HepG2 (cell line): ENCODE data around the gene BNC1. TPM values are rescaled to one million over a fixed set of nuclear protein-coding genes. Genes with fewer than 3 reads are reported as not detected.

ENCODE experiments used
- ATAC-seq: fragments of 200-7000 bp; cut with Tn5 transposase; 3 replicates; pipeline ENCODE4 v1.9.1; 2020; ENCODE audit warnings: mild to moderate bottlenecking, moderate library complexity
- BruUV-seq: library from RNA; stranded (reverse); fragments of 400-500 nt; replicated peaks from 2 replicates; lab custom pipeline; 2021; lab: Mats Ljungman, UMichigan
- CTCF ChIA-PET: fragments of 300-600 bp; formaldehyde crosslinking; extraction: SDS; loops from one replicate; lab custom pipeline; 2021; ENCODE audit warnings: low total read pairs, inconsistent platforms, low intra/inter-chr PET ratio; lab: Yijun Ruan, JAX
- POLR2A ChIA-PET: fragments of 350-600 bp; sonication (Branson Sonifier 250); formaldehyde crosslinking; loops from one replicate; lab custom pipeline; 2020; ENCODE audit warnings: antibody characterized with exemption, inconsistent platforms; lab: Yijun Ruan, JAX
- DNase-seq: peaks from one replicate; pipeline ENCODE4 v3.0.0-alpha.2; 2015; ENCODE audit warnings: low spot score
- FAIRE-seq: peaks from 3 replicates; lab custom pipeline; 2011; peaks lifted over from hg19 to GRCh38; lab: Jason Lieb, UNC
- H2AFZ ChIP-seq: one replicate; pipeline ENCODE4 v1.6.1; 2011; ENCODE audit warnings: low read length, inconsistent platforms
- H3K27ac ChIP-seq: fragments of 300-600 bp; 3 replicates; pipeline ENCODE4 v1.8.0; 2011; ENCODE audit warnings: mixed run types, mild to moderate bottlenecking, mixed read lengths, low read length, inconsistent platforms; ENCODE audit not compliant: insufficient read depth; ENCODE audit errors: extremely low read length
- H3K27me3 ChIP-seq, 2 experiments: fragments of 200-600 bp in 1 of 2; 2 replicates in 1 of 2; 3 replicates in 1 of 2; pipeline versions ENCODE4 v1.6.0 to v1.8.0; 2011; ENCODE audit warnings: low read length in 2 of 2, mild to moderate bottlenecking in 2 of 2, moderate library complexity in 2 of 2, inconsistent platforms in 1 of 2; ENCODE audit not compliant: insufficient read depth in 2 of 2, control insufficient read depth in 1 of 2
- H3K36me3 ChIP-seq, 2 experiments: fragments of 200-600 bp in 1 of 2; replicated peaks in 1 of 2; 2 replicates in 1 of 2; 3 replicates in 1 of 2; pipeline versions ENCODE4 v1.5.1 to v1.8.0; 2011; ENCODE audit warnings: low read length in 2 of 2, inconsistent platforms in 1 of 2; ENCODE audit not compliant: insufficient read depth in 2 of 2, control insufficient read depth in 1 of 2
- H3K4me1 ChIP-seq: 2 replicates; pipeline ENCODE4 v1.5.1; 2012; ENCODE audit warnings: low read length, inconsistent platforms; ENCODE audit not compliant: insufficient read depth
- H3K4me2 ChIP-seq: 2 replicates; pipeline ENCODE4 v1.6.0; 2011; ENCODE audit warnings: low read depth, low read length, inconsistent platforms
- H3K4me3 ChIP-seq, 3 experiments: fragments of 200-600 bp in 1 of 3; sonication (generic), shearing (Covaris generic) in 1 of 3; replicated peaks in 1 of 3; 2 replicates each; pipeline ENCODE4 v1.5.1; 2011 to 2016; ENCODE audit warnings: low read length in 3 of 3, inconsistent platforms in 2 of 3, low read depth in 2 of 3, mild to moderate bottlenecking in 2 of 3, control low read depth in 1 of 3, mixed read lengths in 1 of 3; ENCODE audit not compliant: insufficient read depth in 1 of 3
- H3K79me2 ChIP-seq: one replicate; pipeline ENCODE4 v1.6.1; 2011; ENCODE audit warnings: low read length, inconsistent platforms; ENCODE audit not compliant: insufficient read depth
- H3K9ac ChIP-seq: 2 replicates; pipeline ENCODE4 v1.6.0; 2011; ENCODE audit warnings: mild to moderate bottlenecking, low read depth, low read length, inconsistent platforms; ENCODE audit not compliant: insufficient read depth
- H3K9me3 ChIP-seq: 2 replicates; pipeline ENCODE4 v1.5.1; 2012; ENCODE audit warnings: mild to moderate bottlenecking, low read length
- H4K20me1 ChIP-seq: 2 replicates; pipeline ENCODE4 v1.6.0; 2011; ENCODE audit warnings: inconsistent platforms, mild to moderate bottlenecking, low read length, moderate library complexity; ENCODE audit not compliant: insufficient read depth
- ARNT ChIP-seq: fragments of 450-650 bp; IDR thresholded peaks from 2 replicates; pipeline ENCODE4 v1.6.1; 2017
- ATF1 ChIP-seq: IDR thresholded peaks from 2 replicates; pipeline ENCODE4 v1.6.1; 2016; ENCODE audit warnings: mild to moderate bottlenecking, control low read depth
- FLYWCH1 ChIP-seq: sonication (generic); formaldehyde crosslinking; IDR thresholded peaks from 2 replicates; pipeline ENCODE4 v1.8.1; 2023; ENCODE audit warnings: mild to moderate bottlenecking, missing genetic modification reagents
- HMGA1 ChIP-seq: sonication (generic); formaldehyde crosslinking; conservative IDR thresholded peaks from 2 replicates; pipeline ENCODE4 v1.4.0; 2020; ENCODE audit warnings: missing genetic modification reagents
- IKZF1 ChIP-seq: fragments of 450-650 bp; IDR thresholded peaks from 2 replicates; pipeline ENCODE4 v1.7.1; 2016
- JARID2 ChIP-seq: sonication (generic); formaldehyde crosslinking; IDR thresholded peaks from 2 replicates; pipeline ENCODE4 v1.8.1; 2023; ENCODE audit warnings: missing genetic modification reagents, inconsistent platforms; ENCODE audit not compliant: insufficient replicate concordance
- TEAD3 ChIP-seq: optimal IDR thresholded peaks from 2 replicates; pipeline ENCODE3; 2016; ENCODE audit warnings: borderline replicate concordance
- ZNF234 ChIP-seq: sonication (generic); formaldehyde crosslinking; conservative IDR thresholded peaks from 2 replicates; pipeline ENCODE4 v1.5.1; 2020; ENCODE audit warnings: mild to moderate bottlenecking, missing genetic modification reagents
- ZNF530 ChIP-seq: sonication (generic); formaldehyde crosslinking; IDR thresholded peaks from 2 replicates; pipeline ENCODE4 v1.5.0; 2020; ENCODE audit warnings: low read depth, mild to moderate bottlenecking, missing genetic modification reagents
- ZNF556 ChIP-seq: sonication (generic); formaldehyde crosslinking; IDR thresholded peaks from 2 replicates; pipeline ENCODE4 v1.4.0; 2020; ENCODE audit warnings: mild to moderate bottlenecking, missing genetic modification reagents, borderline replicate concordance
- ZNF720 ChIP-seq: sonication (generic); formaldehyde crosslinking; IDR thresholded peaks from 2 replicates; pipeline ENCODE4 v1.4.0; 2020; ENCODE audit warnings: missing genetic modification reagents
- ZNF788 ChIP-seq: sonication (generic); formaldehyde crosslinking; IDR thresholded peaks from 2 replicates; pipeline ENCODE4 v1.5.0; 2020; ENCODE audit warnings: mild to moderate bottlenecking, missing genetic modification reagents, borderline replicate concordance
- WGBS: methylation state at CpG from one replicate; pipeline ENCODE4 v1.1.6; 2017; ENCODE audit warnings: low lambda C conversion rate; 5-methylcytosine and 5-hydroxymethylcytosine counted together
- in situ Hi-C: cut with HindIII; loops from 2 replicates; pipeline ENCODE4 v1.10.0; 2017; ENCODE audit warnings: low pct_unique_long_range_greater_than_20kb; ENCODE audit not compliant: extremely low pct_ligation_motif_present
- intact Hi-C: fragments of 100-400 bp; cut with micrococcal nuclease; formaldehyde crosslinking; loops from one replicate; pipeline ENCODE4 v1.10.0; 2022; ENCODE audit not compliant: unreplicated experiment
- polyA plus RNA-seq, 8 experiments: library from polyadenylated mRNA; depleted of rRNA in 3 of 8; stranded (reverse) in 7 of 8; unstranded in 1 of 8; fragments of >200 nt; fragmentation: Illumina TruSeq in 4 of 8; extraction: Trizol in 4 of 8; gene quantifications; 2 replicates each; pipeline versions ENCODE4 v1.2.1 to v1.2.3, GENCODE V29; 2011 to 2016; ENCODE audit warnings: low read depth in 4 of 8, missing spikeins in 1 of 8, mixed read lengths in 1 of 8; ENCODE audit not compliant: insufficient read depth in 1 of 8
- total RNA-seq, 5 experiments: library from RNA; depleted of rRNA; stranded (reverse); fragments of >200 nt; fragmentation: Illumina TruSeq; extraction: Trizol; gene quantifications; 2 replicates each; pipeline ENCODE4 v1.2.3, GENCODE V29; 2016; ENCODE audit warnings: low read depth in 1 of 5
- TF ChIP-seq, protein P1 (sequence below): sonication (generic); formaldehyde crosslinking; IDR thresholded peaks from 2 replicates; pipeline ENCODE4 v1.9.0; 2021; ENCODE audit warnings: missing genetic modification reagents, borderline replicate concordance
- TF ChIP-seq, protein P2 (sequence below): sonication (generic); formaldehyde crosslinking; IDR thresholded peaks from 2 replicates; pipeline ENCODE4 v1.4.0; 2020; ENCODE audit warnings: missing genetic modification reagents, low read depth, mild to moderate bottlenecking, borderline replicate concordance
- TF ChIP-seq, protein P3 (sequence below): sonication (generic); formaldehyde crosslinking; IDR thresholded peaks from 2 replicates; pipeline ENCODE4 v1.5.0; 2020; ENCODE audit warnings: mild to moderate bottlenecking, missing genetic modification reagents
- TF ChIP-seq, protein P4 (sequence below): sonication (generic); formaldehyde crosslinking; IDR thresholded peaks from 2 replicates; pipeline ENCODE4 v1.4.0; 2020; ENCODE audit warnings: mild to moderate bottlenecking, missing genetic modification reagents

Gene BNC1
- total and polyA plus RNA-seq, 2 of the 13 experiments (the other 11 are each of a cell fraction or from before 2014, with no cell fraction given): not detected

DNA sequence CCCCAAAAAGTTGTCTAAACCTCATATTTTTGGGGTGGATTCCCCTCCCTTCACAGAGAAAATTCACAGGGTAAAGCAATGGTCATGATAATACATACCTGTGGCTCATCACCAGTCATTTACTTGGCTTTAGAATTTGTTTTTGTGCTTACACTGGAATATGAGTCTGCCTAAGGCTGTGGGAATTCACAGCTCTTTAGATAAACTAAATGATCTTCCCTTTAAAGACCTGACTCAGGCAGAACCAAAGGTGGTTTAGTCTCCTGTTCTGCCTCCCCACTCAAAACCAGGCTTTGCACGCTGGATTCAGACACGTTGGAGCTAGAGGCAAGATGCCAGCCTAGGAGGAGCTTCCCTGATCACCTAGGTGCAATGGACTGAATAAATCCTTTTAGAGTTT, 40.3 kb upstream of the BNC1 start:
- CTCF ChIA-PET: no interaction called here
- TF ChIP-seq ARNT (no peak), HMGA1 (CRISPR knock-in tag) (no peak), IKZF1 (no peak), TEAD3 (CRISPR knock-in tag) (no peak), ZNF234 (CRISPR knock-in tag) (no peak), FLYWCH1 (CRISPR knock-in tag) (no peak), ZNF530 (CRISPR knock-in tag) (no peak), ZNF556 (CRISPR knock-in tag) (no peak), ZNF788 (CRISPR knock-in tag) (no peak), ATF1 (CRISPR knock-in tag) (no peak), ZNF720 (CRISPR knock-in tag) (no peak), JARID2 (CRISPR knock-in tag) (no peak)
- TF ChIP-seq, protein P1, sequence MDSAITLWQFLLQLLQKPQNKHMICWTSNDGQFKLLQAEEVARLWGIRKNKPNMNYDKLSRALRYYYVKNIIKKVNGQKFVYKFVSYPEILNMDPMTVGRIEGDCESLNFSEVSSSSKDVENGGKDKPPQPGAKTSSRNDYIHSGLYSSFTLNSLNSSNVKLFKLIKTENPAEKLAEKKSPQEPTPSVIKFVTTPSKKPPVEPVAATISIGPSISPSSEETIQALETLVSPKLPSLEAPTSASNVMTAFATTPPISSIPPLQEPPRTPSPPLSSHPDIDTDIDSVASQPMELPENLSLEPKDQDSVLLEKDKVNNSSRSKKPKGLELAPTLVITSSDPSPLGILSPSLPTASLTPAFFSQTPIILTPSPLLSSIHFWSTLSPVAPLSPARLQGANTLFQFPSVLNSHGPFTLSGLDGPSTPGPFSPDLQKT (CRISPR knock-in tag): no peak
- TF ChIP-seq, protein P2, sequence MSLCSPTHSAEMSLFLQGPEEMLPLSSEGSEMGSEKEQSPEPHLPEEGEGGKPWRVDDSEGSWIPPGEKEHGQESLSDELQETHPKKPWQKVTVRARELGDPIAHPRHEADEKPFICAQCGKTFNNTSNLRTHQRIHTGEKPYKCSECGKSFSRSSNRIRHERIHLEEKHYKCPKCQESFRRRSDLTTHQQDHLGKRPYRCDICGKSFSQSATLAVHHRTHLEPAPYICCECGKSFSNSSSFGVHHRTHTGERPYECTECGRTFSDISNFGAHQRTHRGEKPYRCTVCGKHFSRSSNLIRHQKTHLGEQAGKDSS (CRISPR knock-in tag): no peak
- TF ChIP-seq, protein P3, sequence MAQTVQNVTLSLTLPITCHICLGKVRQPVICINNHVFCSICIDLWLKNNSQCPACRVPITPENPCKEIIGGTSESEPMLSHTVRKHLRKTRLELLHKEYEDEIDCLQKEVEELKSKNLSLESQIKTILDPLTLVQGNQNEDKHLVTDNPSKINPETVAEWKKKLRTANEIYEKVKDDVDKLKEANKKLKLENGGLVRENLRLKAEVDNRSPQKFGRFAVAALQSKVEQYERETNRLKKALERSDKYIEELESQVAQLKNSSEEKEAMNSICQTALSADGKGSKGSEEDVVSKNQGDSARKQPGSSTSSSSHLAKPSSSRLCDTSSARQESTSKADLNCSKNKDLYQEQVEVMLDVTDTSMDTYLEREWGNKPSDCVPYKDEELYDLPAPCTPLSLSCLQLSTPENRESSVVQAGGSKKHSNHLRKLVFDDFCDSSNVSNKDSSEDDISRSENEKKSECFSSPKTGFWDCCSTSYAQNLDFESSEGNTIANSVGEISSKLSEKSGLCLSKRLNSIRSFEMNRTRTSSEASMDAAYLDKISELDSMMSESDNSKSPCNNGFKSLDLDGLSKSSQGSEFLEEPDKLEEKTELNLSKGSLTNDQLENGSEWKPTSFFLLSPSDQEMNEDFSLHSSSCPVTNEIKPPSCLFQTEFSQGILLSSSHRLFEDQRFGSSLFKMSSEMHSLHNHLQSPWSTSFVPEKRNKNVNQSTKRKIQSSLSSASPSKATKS (CRISPR knock-in tag): no peak
- TF ChIP-seq, protein P4, sequence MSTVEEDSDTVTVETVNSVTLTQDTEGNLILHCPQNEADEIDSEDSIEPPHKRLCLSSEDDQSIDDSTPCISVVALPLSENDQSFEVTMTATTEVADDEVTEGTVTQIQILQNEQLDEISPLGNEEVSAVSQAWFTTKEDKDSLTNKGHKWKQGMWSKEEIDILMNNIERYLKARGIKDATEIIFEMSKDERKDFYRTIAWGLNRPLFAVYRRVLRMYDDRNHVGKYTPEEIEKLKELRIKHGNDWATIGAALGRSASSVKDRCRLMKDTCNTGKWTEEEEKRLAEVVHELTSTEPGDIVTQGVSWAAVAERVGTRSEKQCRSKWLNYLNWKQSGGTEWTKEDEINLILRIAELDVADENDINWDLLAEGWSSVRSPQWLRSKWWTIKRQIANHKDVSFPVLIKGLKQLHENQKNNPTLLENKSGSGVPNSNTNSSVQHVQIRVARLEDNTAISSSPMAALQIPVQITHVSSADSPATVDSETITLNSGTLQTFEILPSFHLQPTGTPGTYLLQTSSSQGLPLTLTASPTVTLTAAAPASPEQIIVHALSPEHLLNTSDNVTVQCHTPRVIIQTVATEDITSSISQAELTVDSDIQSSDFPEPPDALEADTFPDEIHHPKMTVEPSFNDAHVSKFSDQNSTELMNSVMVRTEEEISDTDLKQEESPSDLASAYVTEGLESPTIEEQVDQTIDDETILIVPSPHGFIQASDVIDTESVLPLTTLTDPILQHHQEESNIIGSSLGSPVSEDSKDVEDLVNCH (CRISPR knock-in tag): no peak
- DNase-seq: no peak
- no peak overlapping the region for H3K4me3 ChIP-seq
- H3K4me2 ChIP-seq: no peak overlapping the region
- H3K27ac ChIP-seq: no peak overlapping the region
- in situ Hi-C loops (no loop called here), intact Hi-C loops (no loop called here)
- ATAC-seq: no peak
- H3K4me1 ChIP-seq: no peaks in the 10 kb centered on the region
- no peak overlapping the region for H2AFZ ChIP-seq
- no peaks in the 10 kb centered on the region for H3K36me3 ChIP-seq
- POLR2A ChIA-PET: no interaction called here
- no peaks in the 10 kb centered on the region for H4K20me1 ChIP-seq
- FAIRE-seq: no peak
- no peaks in the 10 kb centered on the region; a peak in 1 of 5 replicates for H3K27me3 ChIP-seq
- no peaks in the 10 kb centered on the region for H3K79me2 ChIP-seq
- no peak overlapping the region for H3K9ac ChIP-seq
- no TSS peak for BruUV-seq
- H3K9me3 ChIP-seq: no peaks in the 10 kb centered on the region
- WGBS: 0% methylated on average over 2 of the region's 2 CpGs
